IPS-18a (cell line): ENCODE results near the gene MB21D2.

ENCODE experiments used
- H3K27ac ChIP-seq: one replicate; pipeline ENCODE4 v1.5.1; 2013; ENCODE audit warnings: low read length
- H3K27me3 ChIP-seq: one replicate; pipeline ENCODE4 v1.6.1; 2013; ENCODE audit warnings: mild to moderate bottlenecking, low read length; ENCODE audit not compliant: control insufficient read depth, insufficient read depth
- H3K36me3 ChIP-seq: one replicate; pipeline ENCODE4 v1.6.1; 2013; ENCODE audit warnings: low read depth, low read length; ENCODE audit not compliant: control insufficient read depth
- H3K4me1 ChIP-seq: one replicate; pipeline ENCODE4 v1.6.1; 2013; ENCODE audit warnings: low read depth, low read length; ENCODE audit not compliant: control insufficient read depth
- H3K4me3 ChIP-seq: one replicate; pipeline ENCODE4 v1.5.1; 2013; ENCODE audit warnings: low read length
- H3K9ac ChIP-seq: one replicate; pipeline ENCODE4 v1.6.1; 2013; ENCODE audit warnings: mild to moderate bottlenecking, low read length, moderate library complexity
- H3K9me3 ChIP-seq: one replicate; pipeline ENCODE4 v1.6.1; 2013; ENCODE audit warnings: low read depth, low read length; ENCODE audit not compliant: control insufficient read depth

The MB21D2 gene

DNA sequence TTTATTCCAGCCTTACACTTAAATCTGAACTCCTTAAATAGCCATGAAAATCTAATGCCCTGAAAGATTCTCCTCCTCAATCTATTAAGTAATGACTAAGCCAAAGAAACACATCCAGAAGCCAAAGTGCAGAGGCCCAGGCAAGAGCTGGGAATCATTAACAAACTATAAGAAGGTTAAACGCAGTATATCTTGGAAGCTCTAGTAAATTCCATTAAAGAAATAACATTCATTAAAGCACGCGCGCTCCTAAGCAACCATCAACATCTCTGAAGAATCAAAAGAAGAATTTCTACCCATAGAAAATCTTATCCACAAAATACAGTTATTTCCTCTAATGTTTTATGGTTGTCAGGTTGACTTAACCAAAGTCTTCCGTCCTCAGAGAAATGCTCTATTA lies 29.5 kb downstream of the MB21D2 start:
- Histone ChIP-seq H3K9ac (no peak overlapping the region), H3K36me3 (no peaks in the 10 kb centered on the region), H3K9me3 (no peaks in the 10 kb centered on the region), H3K27ac (peak overlapping the region; percentile 34), H3K27me3 (no peaks in the 10 kb centered on the region), H3K4me1 (peaks cover 60% of the 10 kb centered on the region), H3K4me3 (no peak overlapping the region)

DNA sequence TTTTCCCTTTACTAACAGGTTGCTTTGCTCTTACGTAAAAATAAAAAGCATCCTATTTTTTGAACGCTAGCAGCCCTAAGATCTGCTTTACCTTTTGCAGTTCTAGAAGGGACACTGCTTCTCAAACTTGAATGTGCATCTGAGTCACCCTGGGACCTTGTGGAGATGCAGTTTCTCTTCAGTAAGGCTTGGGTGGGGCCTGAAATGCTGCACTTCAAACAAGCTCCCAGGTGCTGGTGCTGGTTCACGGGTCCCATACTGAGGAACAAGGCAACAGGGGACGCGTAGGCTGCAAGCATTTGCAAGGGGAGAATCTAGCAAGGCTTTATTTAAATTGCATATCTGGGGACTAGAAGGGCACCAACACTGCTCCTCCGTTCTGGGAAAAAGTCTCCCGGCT lies 30.0 kb downstream of the MB21D2 start:
- Histone ChIP-seq H3K36me3 (no peaks in the 10 kb centered on the region), H3K9me3 (no peaks in the 10 kb centered on the region), H3K4me1 (peaks cover 55% of the 10 kb centered on the region), H3K27ac (no peak overlapping the region), H3K9ac (no peak overlapping the region), H3K27me3 (no peaks in the 10 kb centered on the region), H3K4me3 (no peak overlapping the region)

DNA sequence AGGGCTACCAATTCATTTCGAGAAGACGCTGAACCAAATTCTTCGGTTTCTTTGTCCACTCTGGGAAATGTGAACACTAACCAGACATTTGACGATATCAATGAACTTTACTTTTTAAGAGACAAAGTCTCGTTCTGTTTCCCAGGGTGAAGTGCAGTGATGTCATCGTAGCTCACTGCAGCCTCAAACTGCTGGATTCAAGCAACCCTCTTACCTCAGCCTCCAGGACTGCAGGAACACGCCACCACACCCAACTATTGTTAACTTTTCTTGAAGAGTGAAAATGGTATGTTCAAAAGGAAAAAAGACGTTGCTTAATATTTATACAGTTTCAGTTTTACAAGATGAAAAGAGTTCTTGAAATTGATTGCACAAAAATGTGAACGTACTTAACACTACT lies 30.6 kb downstream of the MB21D2 start:
- no peaks in the 10 kb centered on the region for H3K9me3 ChIP-seq
- no peak overlapping the region for H3K4me3 ChIP-seq
- no peak overlapping the region for H3K9ac ChIP-seq
- no peaks in the 10 kb centered on the region for H3K27me3 ChIP-seq
- peaks cover 52% of the 10 kb centered on the region for H3K4me1 ChIP-seq
- no peaks in the 10 kb centered on the region for H3K36me3 ChIP-seq
- no peak overlapping the region for H3K27ac ChIP-seq

DNA sequence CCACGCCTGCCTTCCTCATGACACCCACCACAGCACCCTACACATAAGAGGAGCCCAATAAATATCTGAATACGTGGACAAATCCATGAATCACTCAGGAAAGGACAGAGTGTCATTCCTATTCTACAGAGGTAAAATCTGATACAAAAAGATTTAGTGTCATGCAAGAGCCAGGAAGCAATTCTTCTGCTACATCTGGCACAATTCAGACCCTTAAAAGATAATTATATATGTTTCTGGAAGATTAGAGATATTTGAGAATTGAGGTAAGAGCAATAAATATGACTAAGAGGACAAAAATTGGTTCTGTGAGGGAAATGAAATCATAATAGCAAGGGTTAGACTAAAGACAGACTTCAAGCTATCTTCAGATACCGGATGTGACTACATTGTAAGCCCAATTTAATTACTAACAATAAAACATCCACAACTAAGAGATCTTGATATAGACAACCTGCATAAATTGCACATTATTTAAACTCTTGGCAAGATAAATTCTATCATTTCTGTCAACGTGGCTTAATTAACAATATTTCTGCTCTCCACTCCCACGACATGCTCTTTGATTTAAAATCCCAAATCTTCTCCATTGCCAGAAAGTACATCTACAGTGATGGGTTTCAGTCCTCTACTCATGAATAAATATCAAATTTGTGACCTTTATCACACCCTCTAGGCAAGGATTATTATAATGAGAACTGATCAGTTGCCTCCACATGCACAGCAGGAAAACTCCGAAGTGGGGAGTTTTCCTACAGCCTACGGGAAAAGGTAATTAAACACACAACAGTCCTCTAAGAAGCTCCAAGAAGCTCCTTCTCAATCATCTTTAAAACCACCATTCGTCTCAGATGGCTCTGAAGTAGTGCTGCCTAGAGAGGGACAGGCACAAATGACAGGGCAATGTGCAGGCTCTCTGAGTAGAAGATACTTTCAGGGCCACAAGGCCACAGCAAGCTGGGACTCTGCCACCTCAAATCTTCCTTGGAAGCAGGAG lies 32.6 kb downstream of the MB21D2 start:
- Histone ChIP-seq H3K4me1 (peaks cover 34% of the 10 kb centered on the region), H3K9ac (no peak overlapping the region), H3K27ac (no peak overlapping the region)

DNA sequence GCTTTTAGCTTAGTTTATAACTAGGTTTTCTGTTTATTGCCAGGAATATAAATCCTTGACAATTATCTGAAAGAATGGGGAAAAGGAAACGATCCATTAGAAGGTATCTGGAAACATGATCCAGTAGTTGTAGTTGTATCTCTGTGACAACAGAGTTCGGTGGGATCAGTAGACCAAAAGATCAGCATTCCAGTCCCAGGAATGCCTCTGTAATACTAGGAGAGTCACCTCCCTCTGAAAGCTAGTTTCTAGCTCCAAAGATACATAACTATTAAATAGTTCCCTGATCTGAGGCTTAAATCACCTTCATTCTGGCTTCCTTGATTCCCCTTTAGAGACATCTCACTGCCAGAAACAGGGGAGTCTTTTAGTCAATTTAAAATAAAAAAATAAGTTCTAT lies 34.1 kb downstream of the MB21D2 start:
- H3K27ac ChIP-seq: no peak overlapping the region
- H3K9ac ChIP-seq: no peak overlapping the region
- no peaks in the 10 kb centered on the region for H3K36me3 ChIP-seq
- H3K9me3 ChIP-seq: no peaks in the 10 kb centered on the region
- H3K4me1 ChIP-seq: peaks cover 27% of the 10 kb centered on the region
- H3K4me3 ChIP-seq: no peak overlapping the region
- H3K27me3 ChIP-seq: no peaks in the 10 kb centered on the region

More for the DNA sequence above, 32.6 kb downstream of the MB21D2 start:
- no peaks in the 10 kb centered on the region for H3K36me3 ChIP-seq
- H3K9me3 ChIP-seq: no peaks in the 10 kb centered on the region
- no peaks in the 10 kb centered on the region for H3K27me3 ChIP-seq
- no peak overlapping the region for H3K4me3 ChIP-seq

DNA sequence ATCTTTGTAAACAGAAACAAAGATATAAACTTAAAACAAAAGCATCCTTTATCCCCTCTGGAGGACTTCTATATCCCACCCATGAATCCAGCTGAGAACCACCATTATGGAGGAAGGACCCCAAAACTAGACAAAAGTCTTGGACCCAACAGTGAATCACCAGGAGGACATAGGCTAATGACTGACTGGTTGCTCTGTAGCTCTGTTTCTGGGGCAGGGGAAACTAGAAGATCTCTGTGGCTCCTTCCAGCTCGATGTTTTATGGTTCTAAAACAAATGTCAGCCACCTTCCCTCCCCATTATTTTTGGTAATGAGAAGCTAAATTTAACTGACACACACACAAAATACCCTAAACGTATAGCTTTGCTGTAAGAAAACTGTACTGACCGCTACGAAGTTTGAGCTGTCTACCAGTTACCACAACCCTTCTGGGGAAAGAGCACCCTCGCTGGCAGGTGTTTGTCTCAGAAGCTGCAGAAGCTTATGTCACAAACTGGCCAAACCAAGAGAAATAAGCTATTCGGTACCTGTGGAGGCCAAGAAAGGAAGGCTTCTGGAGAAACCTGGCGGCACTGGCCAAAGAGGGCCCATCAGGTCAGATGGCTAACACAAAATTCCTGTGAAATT lies 36.4 kb downstream of the MB21D2 start:
- Histone ChIP-seq H3K27ac (no peak overlapping the region), H3K4me1 (peaks cover 9% of the 10 kb centered on the region), H3K9ac (no peak overlapping the region), H3K9me3 (no peaks in the 10 kb centered on the region), H3K27me3 (no peaks in the 10 kb centered on the region), H3K4me3 (no peak overlapping the region), H3K36me3 (no peaks in the 10 kb centered on the region)

DNA sequence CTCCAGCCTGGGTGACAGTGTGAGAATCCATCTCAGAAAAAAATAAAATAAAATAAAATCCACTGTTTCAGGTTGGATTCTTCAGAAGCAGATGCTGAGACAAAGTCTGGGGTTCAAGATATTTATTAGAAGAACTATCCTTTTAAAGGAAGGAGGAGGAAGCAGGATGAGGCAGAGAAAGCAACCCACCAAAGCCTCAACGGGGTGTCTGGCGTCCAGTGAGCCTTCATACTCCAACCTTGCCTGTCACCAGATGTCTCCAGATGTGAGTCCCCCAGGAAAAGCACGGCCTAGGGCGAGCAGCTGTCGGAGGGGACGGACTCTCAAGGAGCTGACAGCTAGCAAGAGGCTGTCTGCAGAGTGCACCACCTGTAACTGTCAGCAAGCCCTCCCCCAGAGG lies 37.3 kb downstream of the MB21D2 start:
- Histone ChIP-seq H3K4me3 (no peak overlapping the region), H3K4me1 (peaks cover 9% of the 10 kb centered on the region)

DNA sequence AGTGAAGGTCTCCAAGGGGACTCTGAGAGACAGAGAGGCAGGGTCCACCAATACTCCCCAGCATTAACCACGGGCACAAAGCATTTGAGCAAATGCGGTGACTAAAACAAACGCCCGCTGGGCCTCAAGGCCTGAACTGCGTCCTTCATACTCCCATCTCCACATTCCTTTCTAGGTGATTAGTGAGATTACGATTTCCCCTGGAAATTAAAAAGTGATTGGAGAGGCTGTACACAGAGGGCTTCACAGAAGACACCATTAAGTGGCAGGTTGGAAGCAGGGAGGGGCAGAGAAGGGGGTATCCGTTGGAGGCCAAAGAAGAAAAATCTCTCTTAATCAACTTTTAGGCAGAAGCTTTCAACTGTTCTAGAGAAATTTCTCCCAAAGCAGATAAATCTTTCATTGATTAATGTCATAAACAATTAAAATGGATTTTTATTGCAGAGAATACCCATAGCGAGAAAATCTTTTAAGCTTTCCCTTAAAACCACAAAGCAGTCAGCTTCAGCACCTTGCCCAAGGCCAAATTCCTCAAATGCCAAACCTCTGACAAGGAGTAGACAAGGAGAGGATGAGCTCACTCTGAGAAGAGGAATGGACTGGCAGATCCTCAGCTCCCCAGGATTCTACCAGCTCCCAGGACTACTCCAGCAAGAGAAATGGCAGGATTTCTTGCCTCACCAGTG lies 38.2 kb downstream of the MB21D2 start:
- Histone ChIP-seq H3K9ac (no peak overlapping the region), H3K4me1 (peaks cover 9% of the 10 kb centered on the region), H3K4me3 (no peak overlapping the region), H3K9me3 (no peaks in the 10 kb centered on the region), H3K36me3 (no peaks in the 10 kb centered on the region), H3K27me3 (no peaks in the 10 kb centered on the region), H3K27ac (peak overlapping the region; percentile 2)

More for the DNA sequence above, 37.3 kb downstream of the MB21D2 start:
- no peaks in the 10 kb centered on the region for H3K27me3 ChIP-seq
- no peak overlapping the region for H3K27ac ChIP-seq
- no peaks in the 10 kb centered on the region for H3K9me3 ChIP-seq
- H3K36me3 ChIP-seq: no peaks in the 10 kb centered on the region
- no peak overlapping the region for H3K9ac ChIP-seq

DNA sequence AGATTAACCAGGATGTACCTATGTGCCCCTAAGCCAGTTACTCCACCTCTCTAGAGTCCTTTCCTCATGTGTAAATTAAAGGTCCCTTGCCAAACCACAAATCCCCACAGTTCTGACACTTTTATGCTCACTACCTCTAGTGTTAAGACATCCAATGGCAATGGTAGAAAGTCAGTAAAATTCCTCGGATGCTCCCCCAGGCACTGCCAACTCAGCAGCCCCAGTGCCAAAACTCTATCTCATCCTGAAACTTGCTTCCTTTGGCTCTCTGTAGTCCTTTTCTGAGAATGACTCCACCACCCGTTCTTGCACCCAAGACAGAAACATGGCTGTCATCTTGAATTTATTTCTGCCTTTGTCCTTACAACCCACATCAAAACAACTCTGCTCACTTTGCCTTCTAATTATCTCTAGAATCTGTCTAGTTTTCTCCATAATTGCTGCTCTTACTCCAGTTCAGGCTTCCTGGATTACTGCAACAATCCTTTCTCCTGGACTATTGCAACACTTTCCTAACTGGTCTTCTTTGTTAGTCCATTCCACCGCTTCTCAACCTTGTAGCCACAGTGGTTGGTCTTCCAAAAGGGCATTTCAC lies 41.6 kb downstream of the MB21D2 start:
- Histone ChIP-seq H3K27ac (no peak overlapping the region), H3K27me3 (no peaks in the 10 kb centered on the region), H3K4me3 (no peak overlapping the region), H3K9ac (no peak overlapping the region), H3K4me1 (peaks cover 9% of the 10 kb centered on the region), H3K36me3 (no peaks in the 10 kb centered on the region), H3K9me3 (no peaks in the 10 kb centered on the region)

DNA sequence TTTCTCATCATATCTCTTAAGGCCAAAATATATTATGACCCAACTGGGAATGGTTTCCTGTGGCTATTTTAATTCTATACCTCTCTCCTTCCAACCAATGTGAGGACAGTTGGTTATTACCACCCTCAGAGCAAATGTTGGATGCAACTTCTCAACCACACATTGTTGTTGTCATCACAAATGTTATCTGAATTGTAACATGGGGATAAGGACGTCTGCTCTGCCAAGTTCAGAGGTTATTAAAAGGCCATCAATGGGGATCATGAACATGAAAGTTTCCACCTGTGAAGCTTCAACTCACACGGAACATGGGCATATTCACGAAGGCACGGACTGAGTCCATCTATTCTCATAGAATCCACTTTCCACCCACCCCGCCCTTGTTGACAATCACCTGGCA lies 46.8 kb downstream of the MB21D2 start:
- no peak overlapping the region for H3K9ac ChIP-seq
- no peak overlapping the region for H3K27ac ChIP-seq
- no peak overlapping the region for H3K4me3 ChIP-seq
- peaks cover 22% of the 10 kb centered on the region for H3K4me1 ChIP-seq
- H3K36me3 ChIP-seq: no peaks in the 10 kb centered on the region
- H3K9me3 ChIP-seq: no peaks in the 10 kb centered on the region
- no peaks in the 10 kb centered on the region for H3K27me3 ChIP-seq
